H9 (cell line): ENCODE results near the gene NKD2. TPM values are rescaled to one million over a fixed set of nuclear protein-coding genes. Genes with fewer than 3 reads are reported as not detected.

Experiments
- DNase-seq: peaks from one replicate; pipeline ENCODE4 v3.0.0-alpha.2; 2017
- H2AFZ ChIP-seq: one replicate; pipeline ENCODE4 v1.6.1; 2013; ENCODE audit warnings: mild to moderate bottlenecking, low read length, control low read depth, moderate library complexity
- H2AK5ac ChIP-seq: 2 replicates; pipeline ENCODE4 v1.6.1; 2013; ENCODE audit warnings: low read length, control low read depth, mixed read lengths; ENCODE audit not compliant: insufficient read length
- H2BK120ac ChIP-seq: one replicate; pipeline ENCODE4 v1.6.1; 2013; ENCODE audit warnings: low read depth, mild to moderate bottlenecking, low read length, control low read depth, inconsistent platforms; ENCODE audit not compliant: poor library complexity, severe bottlenecking
- H2BK12ac ChIP-seq: 2 replicates; pipeline ENCODE4 v1.6.1; 2013; ENCODE audit warnings: low read length, control low read depth, mixed read lengths, low read depth; ENCODE audit not compliant: insufficient read length
- H2BK15ac ChIP-seq: 2 replicates; pipeline ENCODE4 v1.6.1; 2013; ENCODE audit warnings: low read depth, low read length, control low read depth
- H2BK20ac ChIP-seq: one replicate; pipeline ENCODE4 v1.6.1; 2013; ENCODE audit warnings: low read depth, mild to moderate bottlenecking, low read length, control low read depth, inconsistent platforms; ENCODE audit not compliant: poor library complexity, severe bottlenecking
- H2BK5ac ChIP-seq: 2 replicates; pipeline ENCODE4 v1.6.1; 2013; ENCODE audit warnings: low read length, control low read depth, mixed read lengths; ENCODE audit not compliant: insufficient read length
- H3K14ac ChIP-seq: 2 replicates; pipeline ENCODE4 v1.6.1; 2013; ENCODE audit warnings: low read length, control low read depth; ENCODE audit not compliant: insufficient read depth
- H3K18ac ChIP-seq: 2 replicates; pipeline ENCODE4 v1.6.1; 2013; ENCODE audit warnings: low read depth, mild to moderate bottlenecking, mixed read lengths, low read length, control low read depth; ENCODE audit not compliant: insufficient read length
- H3K23ac ChIP-seq: 2 replicates; pipeline ENCODE4 v1.6.1; 2013; ENCODE audit warnings: low read length, control low read depth, mixed read lengths, low read depth; ENCODE audit not compliant: insufficient read length
- H3K23me2 ChIP-seq: 2 replicates; pipeline ENCODE4 v1.6.1; 2013; ENCODE audit warnings: low read depth, mild to moderate bottlenecking, mixed read lengths, low read length, control low read depth; ENCODE audit not compliant: insufficient read length, poor library complexity, severe bottlenecking
- H3K27ac ChIP-seq: 2 replicates; pipeline ENCODE4 v1.5.1; 2013; ENCODE audit warnings: low read length, control low read depth, mixed read lengths, low read depth; ENCODE audit not compliant: insufficient read length
- H3K27me3 ChIP-seq: 2 replicates; pipeline ENCODE4 v1.6.1; 2013; ENCODE audit warnings: low read length, control low read depth, inconsistent platforms; ENCODE audit not compliant: insufficient read depth
- H3K4ac ChIP-seq: 2 replicates; pipeline ENCODE4 v1.6.1; 2013; ENCODE audit warnings: low read depth, mild to moderate bottlenecking, control low read depth, inconsistent platforms, low read length, moderate library complexity
- H3K4me1 ChIP-seq: 2 replicates; pipeline ENCODE4 v1.6.1; 2013; ENCODE audit warnings: low read length, control low read depth, inconsistent platforms; ENCODE audit not compliant: insufficient read depth
- H3K4me2 ChIP-seq: 2 replicates; pipeline ENCODE4 v1.6.1; 2013; ENCODE audit warnings: low read length, control low read depth, mixed read lengths; ENCODE audit not compliant: insufficient read length, insufficient read depth
- H3K56ac ChIP-seq: 2 replicates; pipeline ENCODE4 v1.6.1; 2013; ENCODE audit warnings: low read depth, mild to moderate bottlenecking, mixed read lengths, low read length, control low read depth; ENCODE audit not compliant: insufficient read length
- H3K79me1 ChIP-seq: 2 replicates; pipeline ENCODE4 v1.6.1; 2013; ENCODE audit warnings: low read depth, mild to moderate bottlenecking, moderate library complexity, low read length, control low read depth, inconsistent platforms; ENCODE audit not compliant: insufficient read depth, poor library complexity, severe bottlenecking
- H3K79me2 ChIP-seq: 2 replicates; pipeline ENCODE4 v1.6.1; 2013; ENCODE audit warnings: low read length, control low read depth, inconsistent platforms; ENCODE audit not compliant: insufficient read depth
- H3K9ac ChIP-seq: 2 replicates; pipeline ENCODE4 v1.6.1; 2013; ENCODE audit warnings: low read length, control low read depth, mixed read lengths; ENCODE audit not compliant: insufficient read length; ENCODE audit errors: extremely low read depth
- H3K9me3 ChIP-seq: one replicate; pipeline ENCODE4 v1.6.1; 2013; ENCODE audit warnings: low read depth, low read length, inconsistent platforms; ENCODE audit not compliant: control insufficient read depth
- H3T11ph ChIP-seq: one replicate; pipeline ENCODE4 v1.6.1; 2013; ENCODE audit warnings: mild to moderate bottlenecking, low read length, control low read depth, inconsistent platforms
- H4K20me1 ChIP-seq: one replicate; pipeline ENCODE4 v1.6.1; 2013; ENCODE audit not compliant: control insufficient read depth, insufficient read length, insufficient read depth
- H4K5ac ChIP-seq: 2 replicates; pipeline ENCODE4 v1.6.1; 2013; ENCODE audit warnings: low read depth, mild to moderate bottlenecking, mixed read lengths, low read length, control low read depth; ENCODE audit not compliant: insufficient read length
- H4K8ac ChIP-seq: replicated peaks from 2 replicates; pipeline ENCODE4 v1.6.1; 2013; ENCODE audit warnings: low read length, control low read depth, mixed read lengths, low read depth; ENCODE audit not compliant: insufficient read length
- H4K91ac ChIP-seq: 2 replicates; pipeline ENCODE4 v1.6.1; 2013; ENCODE audit warnings: low read depth, mild to moderate bottlenecking, moderate library complexity, mixed read lengths, low read length, control low read depth; ENCODE audit not compliant: insufficient read length
- H3K27ac Mint-ChIP-seq, 3 experiments: 2 replicates in 2 of 3; 3 replicates in 1 of 3; pipeline ENCODE4 v1.8.0; 2020 to 2021; ENCODE audit warnings: mixed read lengths in 3 of 3, mild to moderate bottlenecking in 1 of 3, moderate library complexity in 1 of 3
- H3K27me3 Mint-ChIP-seq: 2 replicates; pipeline ENCODE4 v1.8.0; 2021; ENCODE audit warnings: low read depth, mild to moderate bottlenecking, moderate library complexity, mixed read lengths
- H3K36me3 Mint-ChIP-seq, 3 experiments: 2 replicates in 2 of 3; 3 replicates in 1 of 3; pipeline ENCODE4 v1.8.0; 2020 to 2021; ENCODE audit warnings: low read depth in 3 of 3, mixed read lengths in 3 of 3; ENCODE audit not compliant: insufficient read depth in 1 of 3
- H3K4me1 Mint-ChIP-seq, 2 experiments: 2 replicates each; pipeline ENCODE4 v1.8.0; 2020; ENCODE audit warnings: mixed read lengths in 2 of 2
- H3K4me3 Mint-ChIP-seq, 2 experiments: 2 replicates in 1 of 2; 3 replicates in 1 of 2; pipeline ENCODE4 v1.8.0; 2020 to 2021; ENCODE audit warnings: mild to moderate bottlenecking in 2 of 2, mixed read lengths in 2 of 2, moderate library complexity in 1 of 2
- H3K9me3 Mint-ChIP-seq, 2 experiments: 2 replicates in 1 of 2; 3 replicates in 1 of 2; pipeline ENCODE4 v1.8.0; 2020; ENCODE audit warnings: mild to moderate bottlenecking in 2 of 2, mixed read lengths in 2 of 2, moderate library complexity in 1 of 2
- CTCF ChIP-seq: fragments of 200-600 bp; sonication (generic); conservative IDR thresholded peaks from 3 replicates; pipeline ENCODE4 v1.8.0; 2021; ENCODE audit warnings: antibody characterized with exemption, mild to moderate bottlenecking
- WGBS: extraction: QIAGEN DNeasy Blood & Tissue Kit; methylation state at CpG from one replicate; pipeline ENCODE4 v1.1.7; 2013; ENCODE audit warnings: missing lambda C conversion rate, low lambda C conversion rate, mixed read lengths; ENCODE audit not compliant: insufficient read length; ENCODE audit errors: extremely low coverage; 5-methylcytosine and 5-hydroxymethylcytosine counted together
- total RNA-seq: library from RNA; stranded (reverse); gene quantifications from 2 replicates; pipeline ENCODE4 v1.2.1, GENCODE V29; 2021

NKD2 gene
- total RNA-seq, 1 experiment from 2014 or later: 7.3 TPM

DNA sequence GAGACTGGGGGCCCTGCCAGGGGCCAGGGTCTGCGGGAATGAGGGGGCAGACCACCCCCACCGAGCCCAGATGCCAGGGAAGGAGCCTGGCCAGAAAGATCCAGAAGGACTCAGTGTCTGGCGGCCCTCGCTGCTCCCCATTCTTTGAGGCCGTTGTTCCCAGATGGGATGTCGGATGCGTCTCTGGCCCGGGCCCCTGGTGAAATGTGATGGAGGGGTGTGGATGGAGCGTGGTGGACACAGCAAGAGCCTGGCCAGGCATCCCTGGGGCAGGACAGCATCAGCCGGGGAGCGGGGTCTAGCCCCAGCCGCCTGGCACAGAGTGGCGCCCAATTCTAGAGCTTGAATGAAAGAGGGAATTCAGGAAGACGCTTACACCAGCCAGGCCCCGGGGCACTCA, 46.2 kb upstream of the NKD2 start:
- no peaks in the 10 kb centered on the region for H3K79me1 ChIP-seq
- H4K8ac ChIP-seq: no peak overlapping the region
- no peak overlapping the region for H3K23ac ChIP-seq
- no peak for TF ChIP-seq CTCF
- no peak overlapping the region for H2BK5ac ChIP-seq
- H3K27ac ChIP-seq: no peak overlapping the region
- H4K20me1 ChIP-seq: no peaks in the 10 kb centered on the region
- H3K4ac ChIP-seq: no peak overlapping the region
- H3K9ac ChIP-seq: no peak overlapping the region
- H2BK20ac ChIP-seq: no peak overlapping the region
- H2BK12ac ChIP-seq: no peak overlapping the region
- H2AFZ ChIP-seq: no peak overlapping the region
- Mint-ChIP-seq H3K27ac (peak overlapping the region in 1 of 3 experiments; percentile 94; a peak in 1 of 7 replicates), H3K27me3 (peaks cover 7% of the 10 kb centered on the region), H3K4me1 (no peaks in the 10 kb centered on the region), H3K9me3 (no peaks in the 10 kb centered on the region), H3K4me3 (no peak overlapping the region), H3K36me3 (no peaks in the 10 kb centered on the region; a peak in 1 of 7 replicates)
- H4K91ac ChIP-seq: no peak overlapping the region
- H3K18ac ChIP-seq: no peak overlapping the region
- no peaks in the 10 kb centered on the region for H3K79me2 ChIP-seq
- no peak overlapping the region for H3K14ac ChIP-seq
- no peak overlapping the region for H4K5ac ChIP-seq
- no peak overlapping the region for H3K4me2 ChIP-seq
- H3K27me3 ChIP-seq: no peaks in the 10 kb centered on the region
- H3K9me3 ChIP-seq: no peaks in the 10 kb centered on the region
- no peaks in the 10 kb centered on the region for H3K4me1 ChIP-seq
- no peak overlapping the region for H2AK5ac ChIP-seq
- no CpG with 5 or more reads among the region's 15 CpGs for WGBS
- no peaks in the 10 kb centered on the region for H3K23me2 ChIP-seq
- no peak overlapping the region for H3K56ac ChIP-seq
- no peak for DNase-seq
- no peak overlapping the region for H3T11ph ChIP-seq
- no peak overlapping the region for H2BK15ac ChIP-seq
- H2BK120ac ChIP-seq: no peak overlapping the region
